Colonic mucosa (tissue), 4 donors: ENCODE results near the gene HMGN1. TPM values are rescaled to one million over a fixed set of nuclear protein-coding genes. Genes with fewer than 3 reads are reported as not detected.
A peak's percentile ranks its signal among the peaks of the same experiment; 100 is the strongest.

ENCODE experiments used
- DNase-seq: peaks from one replicate; pipeline ENCODE4 v3.0.0-alpha.2; 2020
- H3K27ac ChIP-seq: fragments of 200-600 bp; one replicate; pipeline ENCODE4 v1.8.0; 2021
- H3K27me3 ChIP-seq: fragments of 200-600 bp; one replicate; pipeline ENCODE4 v1.8.0; 2021
- H3K36me3 ChIP-seq: fragments of 200-600 bp; one replicate; pipeline ENCODE4 v1.8.0; 2021
- H3K4me1 ChIP-seq: fragments of 200-600 bp; one replicate; pipeline ENCODE4 v1.8.0; 2021; ENCODE audit warnings: mild to moderate bottlenecking
- H3K4me3 ChIP-seq: fragments of 200-600 bp; one replicate; pipeline ENCODE4 v1.8.0; 2021
- H3K9ac ChIP-seq, 2 donors: one replicate each; pipeline ENCODE4 v1.7.0; 2013; ENCODE audit warnings: control low read depth in 2 of 2, low read depth in 2 of 2, low read length in 2 of 2
- H3K9me3 ChIP-seq: fragments of 200-600 bp; one replicate; pipeline ENCODE4 v1.8.0; 2021
- intact Hi-C: fragments of 100-400 bp; cut with DNase I; formaldehyde crosslinking; loops from one replicate; pipeline ENCODE4 v1.14.1; 2022
- total RNA-seq, 2 donors: library from RNA; stranded (reverse); fragmentation: NEBNext Ultra II Directional in 1 of 2; extraction: Animal tissue kit (Norgen Biotek cat#: 25700) in 1 of 2; gene quantifications; one replicate each; pipeline ENCODE4 v1.2.1, GENCODE V29; 2021
- TF ChIP-seq, protein P1 (sequence below): fragments of 200-600 bp; IDR thresholded peaks from one replicate; pipeline ENCODE4 v1.8.0; 2022; ENCODE audit warnings: antibody characterized with exemption, mild to moderate bottlenecking
- donor health status: healthy.
- donor health status: DM: no; HTN: no; CAD: no.
- donor health status: DM: no; HTN: no; CAD: no.

Gene HMGN1, protein sequence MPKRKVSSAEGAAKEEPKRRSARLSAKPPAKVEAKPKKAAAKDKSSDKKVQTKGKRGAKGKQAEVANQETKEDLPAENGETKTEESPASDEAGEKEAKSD
- 100 to 1,000 TPM; 240 to 305 TPM for total RNA-seq

DNA sequence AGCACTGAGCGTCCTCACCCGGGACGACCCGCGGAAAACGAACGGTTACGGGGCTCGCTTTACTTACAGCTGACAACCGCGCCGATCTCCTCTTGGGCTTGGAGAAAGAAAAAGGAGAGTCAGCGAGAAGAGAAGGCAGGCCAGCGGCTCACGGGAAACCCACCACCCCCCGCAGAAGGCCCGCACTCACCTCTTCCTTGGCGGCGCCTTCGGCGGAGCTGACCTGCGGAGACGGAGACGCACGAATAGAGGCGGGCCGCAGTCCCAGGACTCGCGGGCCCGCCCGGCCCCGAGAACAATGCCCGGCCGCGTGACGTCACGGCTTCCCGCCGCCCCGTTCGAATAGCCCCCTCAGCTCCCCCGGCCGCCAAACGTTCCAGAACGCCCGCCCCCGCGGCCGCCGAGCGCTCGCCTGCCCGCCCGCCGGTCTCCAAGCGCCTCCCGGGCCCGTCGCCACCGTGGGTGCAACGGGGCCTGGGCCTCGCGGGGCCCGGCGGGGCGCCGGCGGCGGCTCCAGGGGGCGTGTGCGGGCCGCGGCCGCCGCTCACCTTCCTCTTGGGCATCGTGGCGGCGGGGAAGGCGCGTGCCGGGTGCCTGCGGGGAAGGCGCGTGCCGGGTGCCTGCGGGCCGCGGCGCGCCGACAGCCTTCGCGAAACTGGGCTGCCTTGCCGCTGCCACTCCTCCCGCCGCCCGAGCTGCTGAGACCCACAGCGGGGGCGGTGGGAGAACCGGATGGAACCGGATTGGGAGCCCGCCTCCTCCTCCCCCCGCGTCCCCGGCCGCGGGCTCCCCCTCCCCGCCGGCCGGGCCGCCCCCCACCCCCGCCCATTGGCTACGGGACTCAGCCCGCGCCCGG, at the start of gene HMGN1:
Gene HMGN1 (minus strand): TSS at position 734 of the 856 bp plus-strand sequence. CDS start 171 bp downstream, at position 563.
- TF ChIP-seq, protein P1, sequence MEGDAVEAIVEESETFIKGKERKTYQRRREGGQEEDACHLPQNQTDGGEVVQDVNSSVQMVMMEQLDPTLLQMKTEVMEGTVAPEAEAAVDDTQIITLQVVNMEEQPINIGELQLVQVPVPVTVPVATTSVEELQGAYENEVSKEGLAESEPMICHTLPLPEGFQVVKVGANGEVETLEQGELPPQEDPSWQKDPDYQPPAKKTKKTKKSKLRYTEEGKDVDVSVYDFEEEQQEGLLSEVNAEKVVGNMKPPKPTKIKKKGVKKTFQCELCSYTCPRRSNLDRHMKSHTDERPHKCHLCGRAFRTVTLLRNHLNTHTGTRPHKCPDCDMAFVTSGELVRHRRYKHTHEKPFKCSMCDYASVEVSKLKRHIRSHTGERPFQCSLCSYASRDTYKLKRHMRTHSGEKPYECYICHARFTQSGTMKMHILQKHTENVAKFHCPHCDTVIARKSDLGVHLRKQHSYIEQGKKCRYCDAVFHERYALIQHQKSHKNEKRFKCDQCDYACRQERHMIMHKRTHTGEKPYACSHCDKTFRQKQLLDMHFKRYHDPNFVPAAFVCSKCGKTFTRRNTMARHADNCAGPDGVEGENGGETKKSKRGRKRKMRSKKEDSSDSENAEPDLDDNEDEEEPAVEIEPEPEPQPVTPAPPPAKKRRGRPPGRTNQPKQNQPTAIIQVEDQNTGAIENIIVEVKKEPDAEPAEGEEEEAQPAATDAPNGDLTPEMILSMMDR, result no peak
- Histone ChIP-seq H3K36me3 (no peaks in the 10 kb centered on the region), H3K4me1 (peaks cover 5% of the 10 kb centered on the region), H3K27me3 (no peaks in the 10 kb centered on the region), H3K27ac (peak within 1 kb of the TSS; percentile 97), H3K9me3 (no peaks in the 10 kb centered on the region), H3K4me3 (peak within 1 kb of the TSS; percentile 56), H3K9ac (peak within 1 kb of the TSS; percentile 91 to 93)
- DNase-seq, result peak; percentile 89
- intact Hi-C loops, result loop anchor here (5.0 kb wide), 1 partner anchor 36 kb away; the partner anchor contains the start of gene BRWD1

DNA sequence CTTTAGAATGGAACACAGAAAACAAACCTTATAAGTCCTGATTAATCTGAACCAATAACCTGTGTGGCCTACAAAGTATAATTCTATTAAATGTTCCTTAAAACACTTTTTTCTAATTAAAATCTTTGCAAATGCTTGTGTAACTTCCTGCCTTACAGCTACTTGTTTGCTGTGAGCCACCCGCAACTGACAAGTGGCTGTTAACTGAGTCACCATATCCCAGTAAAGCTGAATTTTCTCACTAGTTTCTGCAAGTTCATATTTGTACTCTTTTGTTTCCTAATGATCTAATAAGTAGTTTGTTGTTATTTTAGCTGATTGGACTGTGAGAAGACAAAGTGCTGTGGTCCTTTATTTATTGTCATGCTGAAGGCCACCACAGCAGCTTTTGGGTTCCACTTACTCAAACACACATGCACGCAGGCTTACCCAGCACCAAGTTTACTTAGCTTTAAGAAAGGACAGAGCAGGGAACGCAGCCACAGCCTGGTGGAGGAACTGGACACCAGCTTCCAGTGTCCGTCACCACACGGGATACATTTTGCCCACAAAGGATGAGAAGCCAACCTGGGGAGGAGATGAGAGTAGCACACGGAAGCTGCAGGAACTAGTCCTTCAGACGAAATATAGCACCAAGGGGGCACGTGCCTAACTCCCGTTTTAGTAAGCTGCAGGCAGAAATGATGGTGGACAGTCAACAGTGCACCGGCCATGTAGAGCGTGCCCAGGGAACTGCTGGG, 48.9 kb upstream of the HMGN1 start:
- Histone ChIP-seq H3K36me3 (peaks cover 3% of the 10 kb centered on the region), H3K27ac (no peak overlapping the region), H3K9me3 (no peaks in the 10 kb centered on the region), H3K4me1 (no peaks in the 10 kb centered on the region), H3K27me3 (no peaks in the 10 kb centered on the region), H3K9ac (peak overlapping the region in 1 of 2 donors; percentile 12), H3K4me3 (no peak overlapping the region)
- intact Hi-C loops, result no loop called here
- DNase-seq, result no peak
- TF ChIP-seq, protein P1, result no peak

DNA sequence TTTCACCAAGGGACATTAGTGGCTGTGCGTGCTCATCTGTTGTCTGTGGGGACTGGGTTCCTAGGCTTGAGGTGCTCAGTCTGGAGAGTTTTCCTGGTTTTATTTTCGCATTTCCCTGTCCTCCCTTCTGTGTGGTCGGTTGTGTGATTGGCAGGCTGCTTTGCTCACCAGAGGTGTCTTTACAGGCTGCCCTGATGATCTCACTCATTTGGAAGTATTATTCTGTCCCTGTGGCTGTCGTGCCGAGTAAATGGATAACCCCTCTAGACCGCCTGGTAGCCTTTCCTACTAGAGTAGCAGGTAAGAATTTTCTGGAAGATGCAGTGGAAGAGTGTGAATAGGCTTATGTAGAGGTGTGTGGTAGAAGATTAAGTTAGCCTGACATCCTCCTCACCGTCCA, 44.1 kb upstream of the HMGN1 start:
- Histone ChIP-seq H3K36me3 (peaks cover 8% of the 10 kb centered on the region), H3K27me3 (no peaks in the 10 kb centered on the region)
- no peak for DNase-seq

DNA sequence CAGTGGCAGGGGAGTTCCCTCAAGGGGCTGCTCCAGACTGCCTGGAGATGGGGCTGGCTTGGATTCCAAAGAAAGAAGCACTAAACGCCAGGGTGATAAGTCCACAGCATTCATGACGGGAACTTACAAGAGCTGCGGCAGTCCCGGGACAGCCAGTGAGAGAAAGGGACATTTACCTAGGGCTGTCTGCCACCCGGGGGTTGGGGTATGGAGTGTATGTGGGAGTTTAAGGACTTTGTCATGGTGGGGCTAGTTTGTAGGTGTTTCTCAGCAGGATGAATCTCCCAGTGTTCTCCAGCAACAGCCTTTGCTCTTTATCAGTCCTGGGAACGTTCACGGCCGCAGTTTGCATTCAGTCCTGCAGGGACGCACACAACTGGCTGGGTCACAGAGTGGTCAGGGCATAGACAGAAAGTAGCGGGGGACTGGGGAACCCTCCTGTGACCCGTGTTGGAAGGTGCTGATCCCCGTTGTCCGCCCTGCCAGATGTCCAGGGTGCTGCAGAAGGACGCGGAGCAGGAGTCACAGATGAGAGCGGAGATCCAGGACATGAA, 41.4 kb upstream of the HMGN1 start:
- no peak overlapping the region for H3K27ac ChIP-seq
- intact Hi-C loops, result no loop called here
- H3K4me3 ChIP-seq, result no peak overlapping the region
- H3K4me1 ChIP-seq, result peaks cover 3% of the 10 kb centered on the region
- no peaks in the 10 kb centered on the region for H3K9me3 ChIP-seq
- DNase-seq, result no peak
- peaks cover 8% of the 10 kb centered on the region for H3K36me3 ChIP-seq
- TF ChIP-seq, protein P1, result no peak
- H3K9ac ChIP-seq, result no peak overlapping the region
- H3K27me3 ChIP-seq, result no peaks in the 10 kb centered on the region

More for the DNA sequence above, 44.1 kb upstream of the HMGN1 start:
- TF ChIP-seq, protein P1, result no peak
- Histone ChIP-seq H3K4me1 (no peaks in the 10 kb centered on the region), H3K9ac (no peak overlapping the region), H3K4me3 (no peak overlapping the region), H3K27ac (no peak overlapping the region), H3K9me3 (no peaks in the 10 kb centered on the region)
- intact Hi-C loops, result no loop called here

DNA sequence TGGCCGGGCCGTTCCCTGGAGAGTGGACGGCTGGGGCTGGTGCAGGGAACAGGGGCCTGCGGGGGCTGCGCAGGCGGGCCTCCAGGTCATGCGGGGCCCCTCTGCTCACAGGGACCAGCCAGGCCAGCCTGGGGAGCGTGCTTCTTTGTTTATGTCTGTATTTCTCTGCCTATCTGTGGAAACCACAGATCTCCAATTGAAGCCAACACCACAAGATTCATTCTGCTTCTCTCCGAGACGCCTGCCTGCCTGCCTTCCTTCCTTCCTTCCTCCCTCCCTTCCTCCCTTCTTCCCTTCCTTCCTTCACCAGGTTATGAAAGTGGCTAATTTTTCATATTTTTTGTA, 39.9 kb upstream of the HMGN1 start:
- Histone ChIP-seq H3K9ac (peak overlapping the region; percentile 70 to 81), H3K4me1 (peaks cover 3% of the 10 kb centered on the region), H3K27me3 (no peaks in the 10 kb centered on the region), H3K9me3 (no peaks in the 10 kb centered on the region), H3K27ac (no peak overlapping the region), H3K4me3 (peak overlapping the region; percentile 36), H3K36me3 (peaks cover 5% of the 10 kb centered on the region)
- TF ChIP-seq, protein P1, result no peak
- intact Hi-C loops, result loop anchor here (2.0 to 5.0 kb wide), 2 partner anchors 76 to 208 kb away; partner anchors contain the start of gene BRWD1
- DNase-seq, result no peak
